Measurements from ENCODE around the gene PLCL2.

DNA sequence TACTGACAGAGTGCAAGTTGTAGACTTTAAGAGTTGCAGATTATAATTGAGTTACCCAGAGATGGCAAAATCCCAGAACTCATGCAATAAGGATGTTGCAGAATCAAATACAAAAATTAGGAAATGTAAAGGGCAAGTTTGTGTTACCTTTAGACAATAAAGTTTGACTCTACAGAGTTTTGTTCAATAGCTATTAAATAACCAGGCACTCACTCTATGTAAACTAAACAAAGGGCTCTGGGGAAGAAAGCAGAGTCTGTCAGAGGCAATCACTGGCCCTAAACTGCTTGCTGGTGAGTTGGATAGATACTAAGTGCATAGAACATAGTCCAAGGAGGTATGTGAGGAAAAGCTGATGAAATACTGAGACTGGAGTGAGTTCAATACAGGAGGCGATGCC is 40.0 kb upstream of the PLCL2 start:
- TF ChIP-seq POLR2A (IDR thresholded peaks at IDR 0.05; ENCODE audit: low read depth, low read length) (no peak), POLR2AphosphoS5 (IDR thresholded peaks at IDR 0.05; ENCODE audit: low read depth, low read length) (no peak), TAF1 (IDR thresholded peaks at IDR 0.05; ENCODE audit: low read depth, low read length) (no peak), SPI1 (IDR thresholded peaks at IDR 0.05; ENCODE audit: low read depth, low read length) (no peak), POU2F2 (IDR thresholded peaks at IDR 0.05; ENCODE audit: low read depth, low read length) (no peak), PAX5 (IDR thresholded peaks at IDR 0.05; ENCODE audit: insufficient read depth, low read length, severe bottlenecking) (no peak)
